Mesenchymal stem cell (in vitro differentiated cells and primary cell): ENCODE data around the gene DUSP5.
A peak's percentile ranks its signal among the peaks of the same experiment; 100 is the strongest.

Experiments
- DNase-seq: peaks from one replicate; pipeline ENCODE4 v3.0.0-alpha.2; 2013
- H2AFZ ChIP-seq: one replicate; pipeline ENCODE4 v1.6.1; 2013; ENCODE audit warnings: low read depth, mild to moderate bottlenecking, control low read depth, inconsistent platforms, low read length, moderate library complexity
- H2AK5ac ChIP-seq: 2 replicates; pipeline ENCODE4 v1.6.1; 2013; ENCODE audit warnings: low read length, moderate library complexity, mild to moderate bottlenecking, inconsistent platforms; ENCODE audit not compliant: severe bottlenecking
- H2BK120ac ChIP-seq: one replicate; pipeline ENCODE4 v1.6.1; 2013; ENCODE audit warnings: low read depth, mild to moderate bottlenecking, inconsistent platforms, low read length, moderate library complexity
- H2BK12ac ChIP-seq, 2 experiments: one replicate each; pipeline ENCODE4 v1.6.1; 2013; ENCODE audit warnings: inconsistent platforms in 2 of 2, low read length in 2 of 2, mild to moderate bottlenecking in 2 of 2, moderate library complexity in 2 of 2, control low read depth in 1 of 2
- H2BK15ac ChIP-seq: one replicate; pipeline ENCODE4 v1.6.1; 2013; ENCODE audit warnings: mild to moderate bottlenecking, low read depth, inconsistent platforms; ENCODE audit not compliant: poor library complexity, severe bottlenecking
- H2BK5ac ChIP-seq: 2 replicates; pipeline ENCODE4 v1.6.1; 2013; ENCODE audit warnings: low read depth, mild to moderate bottlenecking, low read length, control low read depth, inconsistent platforms; ENCODE audit not compliant: poor library complexity, severe bottlenecking
- H3K14ac ChIP-seq, 2 experiments: one replicate each; pipeline ENCODE4 v1.6.1; 2013; ENCODE audit warnings: inconsistent platforms in 2 of 2, low read length in 2 of 2, control low read depth in 1 of 2, mild to moderate bottlenecking in 1 of 2, moderate library complexity in 1 of 2
- H3K18ac ChIP-seq, 2 experiments: one replicate each; pipeline ENCODE4 v1.6.1; 2013; ENCODE audit warnings: inconsistent platforms in 2 of 2, low read length in 2 of 2, control low read depth in 1 of 2, low read depth in 1 of 2, mild to moderate bottlenecking in 1 of 2
- H3K23ac ChIP-seq, 2 experiments: one replicate each; pipeline ENCODE4 v1.6.1; 2013; ENCODE audit warnings: inconsistent platforms in 2 of 2, low read length in 2 of 2, mild to moderate bottlenecking in 2 of 2, moderate library complexity in 2 of 2, control low read depth in 1 of 2
- H3K27ac ChIP-seq: 2 replicates; pipeline ENCODE4 v1.5.1; 2013; ENCODE audit warnings: mild to moderate bottlenecking, moderate library complexity, low read length, control low read depth, inconsistent platforms; ENCODE audit not compliant: poor library complexity, severe bottlenecking
- H3K27me3 ChIP-seq, 2 experiments: 2 replicates each; pipeline versions ENCODE4 v1.6.1 to v1.7.0; 2013; ENCODE audit warnings: low read length in 2 of 2, mild to moderate bottlenecking in 2 of 2, moderate library complexity in 2 of 2, control low read depth in 1 of 2, inconsistent platforms in 1 of 2; ENCODE audit not compliant: control insufficient read depth in 1 of 2, insufficient read depth in 1 of 2
- H3K36me3 ChIP-seq, 2 experiments: 2 replicates each; pipeline versions ENCODE4 v1.6.1 to v1.7.0; 2013; ENCODE audit warnings: low read length in 2 of 2, control low read depth in 1 of 2, inconsistent platforms in 1 of 2, low read depth in 1 of 2, mild to moderate bottlenecking in 1 of 2; ENCODE audit not compliant: insufficient read depth in 2 of 2, control insufficient read depth in 1 of 2
- H3K4ac ChIP-seq, 2 experiments: one replicate each; pipeline ENCODE4 v1.6.1; 2013; ENCODE audit warnings: inconsistent platforms in 2 of 2, low read length in 2 of 2, mild to moderate bottlenecking in 2 of 2, moderate library complexity in 2 of 2, control low read depth in 1 of 2, low read depth in 1 of 2
- H3K4me1 ChIP-seq: 2 replicates; pipeline ENCODE4 v1.6.1; 2013; ENCODE audit warnings: low read depth, low read length, control low read depth; ENCODE audit not compliant: control insufficient read depth, insufficient read depth
- H3K4me2 ChIP-seq: 2 replicates; pipeline ENCODE4 v1.6.1; 2013; ENCODE audit warnings: low read length, mild to moderate bottlenecking, inconsistent platforms; ENCODE audit not compliant: poor library complexity, severe bottlenecking
- H3K4me3 ChIP-seq, 2 experiments: 2 replicates each; pipeline versions ENCODE4 v1.5.1 to v1.7.0; 2013; ENCODE audit warnings: low read length in 2 of 2, mild to moderate bottlenecking in 2 of 2, control low read depth in 1 of 2, low read depth in 1 of 2; ENCODE audit not compliant: insufficient read depth in 1 of 2
- H3K79me1 ChIP-seq: replicated peaks from 2 replicates; pipeline ENCODE4 v1.6.1; 2013; ENCODE audit warnings: mild to moderate bottlenecking, control low read depth, low read length, inconsistent platforms; ENCODE audit not compliant: poor library complexity, severe bottlenecking
- H3K9ac ChIP-seq: 2 replicates; pipeline ENCODE4 v1.7.0; 2013; ENCODE audit warnings: mild to moderate bottlenecking, low read length, moderate library complexity
- H3K9me3 ChIP-seq: 2 replicates; pipeline ENCODE4 v1.7.0; 2013; ENCODE audit warnings: mild to moderate bottlenecking, low read length; ENCODE audit not compliant: control insufficient read depth
- H4K8ac ChIP-seq: one replicate; pipeline ENCODE4 v1.6.1; 2013; ENCODE audit warnings: inconsistent platforms, mild to moderate bottlenecking, low read length, moderate library complexity
- H4K91ac ChIP-seq: one replicate; pipeline ENCODE4 v1.6.1; 2013; ENCODE audit warnings: mild to moderate bottlenecking, low read length, inconsistent platforms
- WGBS: methylation state at CpG from one replicate; pipeline ENCODE4 v1.1.7; 2013; ENCODE audit warnings: mixed read lengths; 5-methylcytosine and 5-hydroxymethylcytosine counted together

DUSP5 gene

DNA sequence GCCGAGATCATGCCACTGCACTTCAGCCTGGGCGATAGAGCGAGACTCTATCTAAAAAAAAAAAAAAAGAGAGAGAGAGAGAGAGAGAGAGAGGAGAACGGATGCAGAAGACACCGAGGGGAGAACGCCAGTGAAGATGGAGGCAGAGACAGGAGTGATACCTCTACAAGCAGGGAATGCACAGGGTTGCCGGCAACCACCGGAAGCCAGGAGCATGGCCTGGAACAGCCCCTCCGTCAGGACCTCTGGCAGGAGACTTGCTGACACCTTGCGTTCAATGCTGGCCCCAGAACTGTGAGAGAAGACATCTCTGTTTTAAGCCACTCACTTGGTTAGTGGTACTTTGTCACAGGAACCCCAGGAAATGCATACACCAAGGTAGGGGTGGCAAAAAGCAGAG is 38.1 kb upstream of the DUSP5 start:
- Histone ChIP-seq H3K4me1 (peaks cover 38% of the 10 kb centered on the region), H4K91ac (no peak overlapping the region), H3K27me3 (no peaks in the 10 kb centered on the region), H2BK5ac (peak overlapping the region; percentile 63), H3K9me3 (no peaks in the 10 kb centered on the region), H3K14ac (no peak overlapping the region), H3K18ac (no peak overlapping the region), H3K36me3 (no peaks in the 10 kb centered on the region), H3K27ac (peak overlapping the region; percentile 29), H2BK120ac (no peak overlapping the region), H3K4me2 (no peak overlapping the region), H3K79me1 (no peaks in the 10 kb centered on the region), H3K4ac (no peak overlapping the region), H2BK15ac (peak overlapping the region; percentile 7), H2AK5ac (peak overlapping the region; percentile 12), H3K9ac (no peak overlapping the region), H4K8ac (no peak overlapping the region), H2AFZ (no peak overlapping the region), H2BK12ac (no peak overlapping the region), H3K23ac (no peak overlapping the region), H3K4me3 (no peak overlapping the region)
- 96% methylated on average over 10 of the region's 10 CpGs for WGBS
- DNase-seq = no peak

DNA sequence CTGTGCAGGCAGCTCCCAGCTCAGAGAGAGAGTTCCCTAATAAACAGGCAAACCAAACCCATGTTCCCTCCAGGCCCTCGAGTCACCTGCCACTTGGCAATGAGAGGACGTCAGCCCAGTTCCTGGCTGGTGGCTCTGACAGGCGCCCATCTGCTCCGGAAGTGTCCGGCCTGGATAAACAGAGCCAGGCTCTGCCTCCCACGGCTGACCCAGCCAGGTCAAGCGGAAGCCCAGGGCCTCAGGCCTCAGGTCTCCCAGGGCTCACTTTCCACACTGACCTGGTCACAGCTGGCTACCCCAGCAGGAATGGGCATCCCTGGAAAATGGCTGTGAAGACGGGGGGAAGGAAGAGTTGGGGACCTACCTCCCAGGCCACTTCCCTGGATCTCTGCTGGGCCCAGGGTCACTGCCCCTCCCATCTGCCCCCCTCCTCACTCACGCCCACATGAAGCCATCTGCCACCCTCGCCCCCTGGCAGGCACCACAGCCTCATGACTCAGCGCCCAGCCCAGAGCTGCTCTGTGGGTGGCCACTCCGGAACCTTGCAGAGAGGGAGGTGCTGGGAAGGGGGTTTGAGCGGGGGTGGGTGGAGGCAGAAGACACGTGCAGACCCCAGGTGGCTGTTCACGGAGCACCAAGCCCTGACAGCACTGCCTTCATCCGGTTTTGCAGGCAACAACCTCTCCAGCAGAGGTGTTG is 37.4 kb upstream of the DUSP5 start:
- Histone ChIP-seq H2AK5ac (peak overlapping the region; percentile 12), H2BK15ac (no peak overlapping the region), H3K27ac (peak overlapping the region; percentile 29), H4K8ac (peak overlapping the region; percentile 19), H3K4me1 (peaks cover 38% of the 10 kb centered on the region), H3K4ac (peak overlapping the region in 1 of 2 experiments; percentile 15), H3K18ac (peak overlapping the region; percentile 8 to 14), H3K4me3 (no peak overlapping the region), H2AFZ (no peak overlapping the region), H3K14ac (peak overlapping the region in 1 of 2 experiments; percentile 68), H2BK12ac (peak overlapping the region in 1 of 2 experiments; percentile 6), H3K4me2 (no peak overlapping the region), H3K9me3 (no peaks in the 10 kb centered on the region), H3K23ac (no peak overlapping the region), H3K79me1 (no peaks in the 10 kb centered on the region), H2BK5ac (no peak overlapping the region), H2BK120ac (no peak overlapping the region), H3K27me3 (no peaks in the 10 kb centered on the region), H3K36me3 (no peaks in the 10 kb centered on the region), H3K9ac (no peak overlapping the region), H4K91ac (peak overlapping the region; percentile 5)
- no peak for DNase-seq
- 68% methylated on average over 12 of the region's 16 CpGs for WGBS

DNA sequence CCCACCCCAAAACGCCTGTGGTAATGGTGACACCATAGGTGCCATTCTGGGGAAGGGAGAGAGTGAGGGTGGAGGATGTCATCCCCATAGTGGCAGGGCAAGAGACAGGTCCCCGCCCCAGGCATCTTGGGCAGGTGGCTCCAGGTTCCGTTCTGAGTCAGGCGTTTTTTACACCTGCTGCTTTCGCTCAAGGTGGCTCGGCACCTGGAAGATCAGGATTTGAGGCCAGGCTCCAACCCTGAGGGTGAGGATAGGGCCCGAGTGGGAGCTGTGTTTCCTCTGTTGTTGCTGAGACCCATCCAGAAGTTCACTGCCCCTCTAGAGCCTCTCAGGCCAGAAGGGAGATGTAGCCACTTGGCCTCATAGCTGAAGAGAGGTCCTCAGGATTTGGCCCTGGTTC is 36.6 kb upstream of the DUSP5 start:
- Histone ChIP-seq H2BK12ac (peak overlapping the region in 1 of 2 experiments; percentile 55), H3K27ac (peak overlapping the region; percentile 28), H3K9me3 (no peaks in the 10 kb centered on the region), H3K4ac (no peak overlapping the region), H3K9ac (no peak overlapping the region), H2BK120ac (no peak overlapping the region), H3K4me1 (peaks cover 32% of the 10 kb centered on the region), H3K4me2 (no peak overlapping the region), H3K79me1 (no peaks in the 10 kb centered on the region), H2BK5ac (no peak overlapping the region), H3K23ac (no peak overlapping the region), H2BK15ac (no peak overlapping the region), H2AFZ (no peak overlapping the region), H4K91ac (no peak overlapping the region), H3K4me3 (no peak overlapping the region), H2AK5ac (peak overlapping the region; percentile 54), H3K14ac (peak overlapping the region in 1 of 2 experiments; percentile 64), H4K8ac (no peak overlapping the region), H3K18ac (no peak overlapping the region), H3K27me3 (no peaks in the 10 kb centered on the region), H3K36me3 (no peaks in the 10 kb centered on the region)
- DNase-seq = no peak
- 91% methylated on average over 7 of the region's 7 CpGs for WGBS

DNA sequence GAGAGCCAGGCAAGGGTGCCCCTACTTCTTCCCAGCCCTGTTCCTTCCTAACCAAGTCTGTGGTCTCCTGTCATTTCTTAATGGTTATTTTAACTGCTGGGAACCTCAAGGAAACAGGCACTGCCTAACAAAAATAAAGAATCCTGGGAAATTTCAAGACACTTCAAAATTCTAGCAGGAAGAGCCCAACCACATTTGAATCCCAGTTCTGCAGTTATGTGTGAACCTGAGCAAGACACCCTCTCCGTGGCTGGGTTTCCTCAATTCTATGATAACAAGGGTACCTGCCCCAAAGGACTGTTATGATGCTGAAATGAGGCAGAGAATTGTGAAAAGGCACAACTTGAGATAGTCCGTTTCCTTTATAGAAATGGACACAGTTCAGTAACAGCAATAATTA is 36.2 kb upstream of the DUSP5 start:
- H2BK120ac ChIP-seq = no peak overlapping the region
- DNase-seq = no peak
- no peak overlapping the region for H2BK5ac ChIP-seq
- no peak overlapping the region for H3K4me2 ChIP-seq
- H3K27me3 ChIP-seq = no peaks in the 10 kb centered on the region
- H2BK15ac ChIP-seq = no peak overlapping the region
- H3K9ac ChIP-seq = no peak overlapping the region
- H3K9me3 ChIP-seq = no peaks in the 10 kb centered on the region
- no peak overlapping the region for H2BK12ac ChIP-seq
- peak overlapping the region; percentile 54 for H2AK5ac ChIP-seq
- peaks cover 27% of the 10 kb centered on the region for H3K4me1 ChIP-seq
- no peak overlapping the region for H3K4ac ChIP-seq
- H3K27ac ChIP-seq = peak overlapping the region; percentile 28
- H3K36me3 ChIP-seq = no peaks in the 10 kb centered on the region
- no peak overlapping the region for H4K8ac ChIP-seq
- H3K4me3 ChIP-seq = no peak overlapping the region
- no peak overlapping the region for H2AFZ ChIP-seq
- H3K14ac ChIP-seq = peak overlapping the region in 1 of 2 experiments; percentile 64
- WGBS = 69% methylated on average over 2 of the region's 2 CpGs
- H4K91ac ChIP-seq = no peak overlapping the region
- no peak overlapping the region for H3K23ac ChIP-seq
- no peak overlapping the region for H3K18ac ChIP-seq
- H3K79me1 ChIP-seq = no peaks in the 10 kb centered on the region
